GM06990 (cell line): ENCODE results near the gene SEC22A.

Experiments
- DNase-seq: peaks from one replicate; pipeline ENCODE4 v3.0.0-alpha.2; 2011; ENCODE audit not compliant: insufficient read length; ENCODE audit errors: extremely low read depth
- H3K27me3 ChIP-seq: replicated peaks from 2 replicates; pipeline ENCODE4 v1.6.0; 2011; ENCODE audit warnings: low read length; ENCODE audit not compliant: control insufficient read depth, insufficient read depth
- H3K36me3 ChIP-seq: 2 replicates; pipeline ENCODE4 v1.5.1; 2011; ENCODE audit warnings: low read length; ENCODE audit not compliant: control insufficient read depth, insufficient read depth
- H3K4me3 ChIP-seq: replicated peaks from 2 replicates; pipeline ENCODE4 v1.5.1; 2011; ENCODE audit warnings: low read depth, mild to moderate bottlenecking, control low read depth, low read length
- TF ChIP-seq, protein P1 (sequence below): IDR thresholded peaks from 2 replicates; pipeline ENCODE4 v1.5.1; 2011; ENCODE audit warnings: low read length, control low read depth, mild to moderate bottlenecking, inconsistent platforms; ENCODE audit not compliant: insufficient read depth, poor library complexity, severe bottlenecking

The SEC22A gene

DNA sequence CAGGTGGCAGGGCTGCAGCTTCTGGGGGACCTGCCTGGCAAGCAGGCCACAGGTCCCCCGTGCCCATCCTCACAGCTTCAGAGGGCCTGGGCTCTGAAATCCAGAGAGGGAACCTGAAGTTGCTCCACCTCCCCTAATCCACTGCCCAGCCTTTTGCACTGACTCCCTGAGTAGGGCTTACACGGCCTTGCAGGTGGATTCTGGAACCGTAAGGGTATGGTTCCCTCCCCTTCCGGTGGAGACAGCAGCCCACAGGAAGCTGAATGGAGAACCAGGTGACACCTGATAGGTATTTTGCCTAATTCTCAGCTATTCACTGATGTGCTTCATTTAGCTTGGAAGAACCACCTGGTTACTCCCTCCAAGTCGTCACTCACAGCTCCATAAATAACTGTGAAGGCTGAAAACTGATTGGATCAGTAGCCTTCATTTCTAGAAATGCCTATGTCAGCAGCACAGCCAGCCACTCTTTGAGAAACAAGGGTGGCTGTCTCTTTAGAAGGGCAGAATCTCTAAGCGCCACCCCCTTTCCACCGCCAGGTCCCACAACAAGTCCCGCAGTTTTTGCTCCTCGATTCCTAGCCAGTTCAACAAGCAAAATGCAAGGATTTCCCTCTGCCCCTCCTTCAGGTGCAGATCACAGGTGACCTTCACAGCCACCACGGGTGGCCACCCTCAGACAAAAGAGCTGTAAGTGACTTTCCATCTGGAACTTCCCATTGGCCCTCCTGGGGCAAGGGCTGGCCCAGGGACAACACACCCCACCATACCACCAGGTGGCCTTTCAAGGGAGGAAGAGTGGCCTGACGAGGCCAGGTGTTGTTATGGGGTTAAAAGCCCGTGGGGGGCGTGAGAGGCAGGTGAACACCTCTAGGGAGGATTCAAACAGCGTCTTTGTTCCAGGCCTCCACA lies 112.9 kb downstream of the SEC22A start:
- peaks cover 3% of the 10 kb centered on the region for H3K27me3 ChIP-seq
- no peak overlapping the region for H3K4me3 ChIP-seq
- no peaks in the 10 kb centered on the region for H3K36me3 ChIP-seq
- no peak for DNase-seq
- TF ChIP-seq, protein P1, sequence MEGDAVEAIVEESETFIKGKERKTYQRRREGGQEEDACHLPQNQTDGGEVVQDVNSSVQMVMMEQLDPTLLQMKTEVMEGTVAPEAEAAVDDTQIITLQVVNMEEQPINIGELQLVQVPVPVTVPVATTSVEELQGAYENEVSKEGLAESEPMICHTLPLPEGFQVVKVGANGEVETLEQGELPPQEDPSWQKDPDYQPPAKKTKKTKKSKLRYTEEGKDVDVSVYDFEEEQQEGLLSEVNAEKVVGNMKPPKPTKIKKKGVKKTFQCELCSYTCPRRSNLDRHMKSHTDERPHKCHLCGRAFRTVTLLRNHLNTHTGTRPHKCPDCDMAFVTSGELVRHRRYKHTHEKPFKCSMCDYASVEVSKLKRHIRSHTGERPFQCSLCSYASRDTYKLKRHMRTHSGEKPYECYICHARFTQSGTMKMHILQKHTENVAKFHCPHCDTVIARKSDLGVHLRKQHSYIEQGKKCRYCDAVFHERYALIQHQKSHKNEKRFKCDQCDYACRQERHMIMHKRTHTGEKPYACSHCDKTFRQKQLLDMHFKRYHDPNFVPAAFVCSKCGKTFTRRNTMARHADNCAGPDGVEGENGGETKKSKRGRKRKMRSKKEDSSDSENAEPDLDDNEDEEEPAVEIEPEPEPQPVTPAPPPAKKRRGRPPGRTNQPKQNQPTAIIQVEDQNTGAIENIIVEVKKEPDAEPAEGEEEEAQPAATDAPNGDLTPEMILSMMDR, result no peak

DNA sequence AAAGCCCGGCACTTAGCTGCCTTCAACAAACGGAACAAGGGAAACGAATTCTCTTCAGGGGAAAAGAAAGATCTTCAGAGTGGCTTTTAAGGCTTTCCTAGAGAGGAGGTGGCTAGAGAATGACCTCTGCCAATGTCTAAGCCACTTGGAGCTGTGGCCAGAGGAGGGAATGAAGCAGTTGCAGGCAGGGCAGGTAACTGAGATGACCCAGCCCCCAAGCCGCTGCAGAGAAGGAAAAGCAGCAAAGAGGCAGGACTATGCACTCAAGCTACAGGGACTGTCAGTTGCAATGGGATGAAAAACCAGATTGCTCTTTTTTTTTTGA lies 113.5 kb downstream of the SEC22A start:
- H3K27me3 ChIP-seq, result peaks cover 5% of the 10 kb centered on the region
- DNase-seq, result no peak
- H3K36me3 ChIP-seq, result no peaks in the 10 kb centered on the region
- H3K4me3 ChIP-seq, result no peak overlapping the region
- TF ChIP-seq, protein P1, result no peak

DNA sequence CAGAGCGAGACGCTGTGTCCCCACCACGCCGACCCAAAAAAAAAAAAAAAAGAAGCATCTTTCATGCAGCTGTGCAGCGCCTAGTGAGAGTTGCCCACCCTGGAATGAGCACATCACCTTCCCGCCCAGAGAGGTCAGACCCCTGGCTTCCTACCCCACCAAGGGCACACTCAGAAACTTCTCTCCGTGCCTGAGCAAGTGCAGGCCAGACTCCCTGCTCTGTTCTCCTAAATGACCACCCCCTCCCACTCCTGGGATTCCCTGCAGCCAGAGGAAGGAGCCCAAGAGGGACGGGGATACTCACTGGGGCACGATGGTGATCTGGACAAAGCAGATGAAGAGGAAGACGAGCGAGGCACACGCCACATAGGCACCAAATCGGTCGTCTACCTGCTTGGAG lies 116.0 kb downstream of the SEC22A start:
- TF ChIP-seq, protein P1, result no peak
- H3K4me3 ChIP-seq, result no peak overlapping the region
- H3K27me3 ChIP-seq, result peaks cover 5% of the 10 kb centered on the region
- DNase-seq, result no peak
- H3K36me3 ChIP-seq, result no peaks in the 10 kb centered on the region

DNA sequence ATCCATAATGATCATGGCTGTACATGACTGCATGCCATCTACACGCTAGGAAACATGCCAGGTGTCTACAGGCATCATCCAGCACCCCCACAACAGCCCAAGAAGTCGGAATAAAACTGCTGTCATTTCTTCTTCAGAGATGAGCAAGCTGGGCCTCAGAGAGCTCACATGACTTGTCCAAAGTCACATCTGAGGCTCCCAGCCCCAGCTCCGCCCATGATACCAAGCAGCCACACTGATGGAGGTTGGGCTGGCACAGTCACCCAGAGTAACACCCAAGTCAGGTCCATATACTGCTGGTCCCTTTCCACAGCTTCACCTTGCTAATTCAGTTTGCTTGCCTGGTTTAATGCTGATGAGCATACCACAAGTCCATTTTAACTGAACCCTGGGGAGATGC lies 116.6 kb downstream of the SEC22A start:
- Histone ChIP-seq H3K4me3 (no peak overlapping the region), H3K27me3 (peaks cover 5% of the 10 kb centered on the region), H3K36me3 (no peaks in the 10 kb centered on the region)
- TF ChIP-seq, protein P1, result no peak
- no peak for DNase-seq

DNA sequence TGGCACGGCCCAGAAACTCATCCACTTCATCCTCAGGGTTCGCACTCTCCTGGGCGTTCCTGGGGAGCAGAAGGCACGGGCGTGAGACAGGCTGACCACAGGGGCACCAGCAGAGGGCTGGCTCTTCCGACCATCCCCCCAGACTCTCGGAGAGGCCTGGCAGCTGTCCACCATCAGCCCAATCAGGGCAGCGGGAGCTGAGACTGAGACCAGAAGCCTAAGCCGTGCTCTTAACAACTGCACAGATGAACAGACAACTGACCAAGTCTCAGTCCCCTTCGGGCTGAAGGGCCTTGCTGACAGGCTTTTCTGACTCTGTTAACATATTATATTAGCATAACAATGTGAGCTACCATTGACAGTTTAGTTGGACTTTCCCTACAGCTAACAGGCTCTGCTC lies 118.0 kb downstream of the SEC22A start:
- H3K27me3 ChIP-seq, result peaks cover 3% of the 10 kb centered on the region; the same call in 1 of the 2 replicates
- DNase-seq, result no peak
- no peaks in the 10 kb centered on the region for H3K36me3 ChIP-seq
- no peak overlapping the region for H3K4me3 ChIP-seq
- TF ChIP-seq, protein P1, result no peak

DNA sequence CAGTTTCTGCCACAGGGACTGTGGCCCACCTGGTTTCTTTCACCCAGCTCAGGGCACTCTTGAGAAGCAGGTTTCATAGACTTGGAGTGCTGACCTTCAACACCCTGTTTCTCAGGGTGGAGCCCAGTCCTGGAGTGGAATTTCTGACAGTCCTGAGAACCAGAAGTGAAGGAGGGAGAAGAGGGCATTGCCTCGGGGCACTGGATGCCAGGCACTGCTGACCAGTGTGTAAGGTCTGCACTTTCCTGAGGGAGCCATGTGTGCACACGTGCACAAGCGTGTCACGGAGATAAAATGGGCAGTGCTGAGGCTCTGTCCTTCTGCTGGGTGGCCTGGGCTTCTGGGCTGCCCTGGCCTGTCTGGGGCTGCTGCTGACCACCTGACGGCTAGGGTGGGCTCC lies 118.5 kb downstream of the SEC22A start:
- Histone ChIP-seq H3K36me3 (no peaks in the 10 kb centered on the region), H3K4me3 (no peak overlapping the region), H3K27me3 (peaks cover 3% of the 10 kb centered on the region; the same call in 1 of the 2 replicates)
- no peak for DNase-seq
- TF ChIP-seq, protein P1, result no peak
